A673 (cell line): Measurements from ENCODE around the gene RGS17.

ENCODE experiments used
- CTCF ChIP-seq: fragments of 300-800, 200-600 bp; sonication (generic); conservative IDR thresholded peaks from 2 replicates; pipeline ENCODE4 v1.5.1; 2017; ENCODE audit warnings: low read depth, mild to moderate bottlenecking, antibody characterized with exemption, low read length, moderate library complexity, mixed read lengths
- EZH2 ChIP-seq: fragments of 200-600 bp; sonication (generic); IDR thresholded peaks from 2 replicates; pipeline ENCODE4 v1.6.1; 2017; ENCODE audit warnings: borderline replicate concordance, low read depth, mild to moderate bottlenecking, mixed read lengths, antibody characterized with exemption, low read length; ENCODE audit not compliant: poor library complexity, severe bottlenecking

DNA sequence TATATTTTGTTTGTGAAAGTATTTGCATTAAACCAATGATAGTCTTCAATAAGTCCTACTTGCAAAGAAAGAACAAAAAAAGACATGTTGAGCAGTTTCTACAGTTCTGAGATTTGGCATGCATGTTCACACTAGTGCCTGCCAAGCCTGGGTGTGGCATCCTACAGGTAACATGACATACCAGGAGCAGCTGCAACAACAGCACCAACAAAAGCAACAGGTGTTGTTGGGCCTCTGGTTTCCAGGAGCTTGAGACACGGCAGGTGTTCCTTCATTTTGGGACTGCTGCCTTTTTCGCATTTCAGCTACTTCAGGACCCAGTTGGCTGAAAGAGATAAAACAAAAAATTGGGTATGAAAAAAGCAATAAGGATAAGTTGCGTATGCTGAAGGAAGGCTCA lies 87.4 kb downstream of the RGS17 start:
- TF ChIP-seq CTCF (no peak), EZH2 (no peak)
